MCF 10A (cell line): ENCODE data around the gene GLIS1. TPM values are rescaled to one million over a fixed set of nuclear protein-coding genes. Genes with fewer than 3 reads are reported as not detected.

Experiments used
- BruUV-seq: library from RNA; stranded (reverse); fragments of 400-500 nt; replicated peaks from 2 replicates; lab custom pipeline; 2021; lab: Mats Ljungman, UMichigan
- CTCF ChIA-PET: fragments of 300-600 bp; sonication (Branson Sonifier 250); formaldehyde crosslinking; extraction: SDS; loops from one replicate; lab custom pipeline; 2021; ENCODE audit warnings: antibody characterized with exemption, inconsistent platforms; lab: Yijun Ruan, JAX
- POLR2A ChIA-PET: fragments of 300-600, 350-650 bp; sonication (Branson Sonifier 250); formaldehyde crosslinking; extraction: SDS; loops from one replicate; lab custom pipeline; 2020; ENCODE audit warnings: antibody characterized with exemption, inconsistent platforms; lab: Yijun Ruan, JAX
- DNase-seq: peaks from one replicate; pipeline ENCODE4 v3.0.0-alpha.2; 2018; ENCODE audit not compliant: unreplicated experiment
- H3K27ac Mint-ChIP-seq: one replicate; pipeline ENCODE4 v1.8.0; 2022; ENCODE audit warnings: mild to moderate bottlenecking, low read depth, mixed read lengths; ENCODE audit not compliant: unreplicated experiment
- H3K27me3 Mint-ChIP-seq: one replicate; pipeline ENCODE4 v1.8.0; 2022; ENCODE audit warnings: mixed read lengths; ENCODE audit not compliant: insufficient read depth, unreplicated experiment
- H3K36me3 Mint-ChIP-seq: one replicate; pipeline ENCODE4 v1.8.0; 2022; ENCODE audit warnings: mild to moderate bottlenecking, moderate library complexity, mixed read lengths; ENCODE audit not compliant: insufficient read depth, unreplicated experiment
- H3K4me1 Mint-ChIP-seq: one replicate; pipeline ENCODE4 v1.8.0; 2022; ENCODE audit warnings: mixed read lengths; ENCODE audit not compliant: insufficient read depth, unreplicated experiment
- H3K4me3 Mint-ChIP-seq: one replicate; pipeline ENCODE4 v1.8.0; 2022; ENCODE audit warnings: mild to moderate bottlenecking, moderate library complexity, mixed read lengths; ENCODE audit not compliant: unreplicated experiment
- H3K9me3 Mint-ChIP-seq: one replicate; pipeline ENCODE4 v1.8.0; 2022; ENCODE audit warnings: mixed read lengths; ENCODE audit not compliant: unreplicated experiment
- intact Hi-C: fragments of 100-400 bp; cut with micrococcal nuclease; formaldehyde crosslinking; loops from 2 replicates; pipeline ENCODE4 v1.14.1; 2022
- total RNA-seq: library from RNA; stranded (reverse); gene quantifications from 2 replicates; pipeline ENCODE4 v1.2.3, GENCODE V29; 2022
- TF ChIP-seq, protein P1 (sequence below): fragments of 200-600 bp; IDR thresholded peaks from one replicate; pipeline ENCODE4 v1.8.0; 2022; ENCODE audit warnings: antibody characterized with exemption, mild to moderate bottlenecking; ENCODE audit not compliant: unreplicated experiment

Gene GLIS1
- total RNA-seq, 1 experiment from 2014 or later: 0.93 TPM

- Mint-ChIP-seq H3K4me1 (no peaks in the 10 kb centered on the region), H3K27ac (no peak overlapping the region), H3K27me3 (peaks cover 23% of the 10 kb centered on the region), H3K4me3 (no peak overlapping the region), H3K36me3 (no peaks in the 10 kb centered on the region), H3K9me3 (peaks cover 20% of the 10 kb centered on the region)
- POLR2A ChIA-PET: no interaction called here
- intact Hi-C loops: no loop called here
- no peak for DNase-seq
- no TSS peak for BruUV-seq
- TF ChIP-seq, protein P1, sequence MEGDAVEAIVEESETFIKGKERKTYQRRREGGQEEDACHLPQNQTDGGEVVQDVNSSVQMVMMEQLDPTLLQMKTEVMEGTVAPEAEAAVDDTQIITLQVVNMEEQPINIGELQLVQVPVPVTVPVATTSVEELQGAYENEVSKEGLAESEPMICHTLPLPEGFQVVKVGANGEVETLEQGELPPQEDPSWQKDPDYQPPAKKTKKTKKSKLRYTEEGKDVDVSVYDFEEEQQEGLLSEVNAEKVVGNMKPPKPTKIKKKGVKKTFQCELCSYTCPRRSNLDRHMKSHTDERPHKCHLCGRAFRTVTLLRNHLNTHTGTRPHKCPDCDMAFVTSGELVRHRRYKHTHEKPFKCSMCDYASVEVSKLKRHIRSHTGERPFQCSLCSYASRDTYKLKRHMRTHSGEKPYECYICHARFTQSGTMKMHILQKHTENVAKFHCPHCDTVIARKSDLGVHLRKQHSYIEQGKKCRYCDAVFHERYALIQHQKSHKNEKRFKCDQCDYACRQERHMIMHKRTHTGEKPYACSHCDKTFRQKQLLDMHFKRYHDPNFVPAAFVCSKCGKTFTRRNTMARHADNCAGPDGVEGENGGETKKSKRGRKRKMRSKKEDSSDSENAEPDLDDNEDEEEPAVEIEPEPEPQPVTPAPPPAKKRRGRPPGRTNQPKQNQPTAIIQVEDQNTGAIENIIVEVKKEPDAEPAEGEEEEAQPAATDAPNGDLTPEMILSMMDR: no peak
- CTCF ChIA-PET: interaction anchor here (0.6 kb wide), 1 partner anchor 751 kb away, joined by 4 read pairs; no protein-coding TSS in a partner anchor
These were observed 130.9 kb downstream of the GLIS1 start for GRCh38 chr1:53608071-53608470.

DNA sequence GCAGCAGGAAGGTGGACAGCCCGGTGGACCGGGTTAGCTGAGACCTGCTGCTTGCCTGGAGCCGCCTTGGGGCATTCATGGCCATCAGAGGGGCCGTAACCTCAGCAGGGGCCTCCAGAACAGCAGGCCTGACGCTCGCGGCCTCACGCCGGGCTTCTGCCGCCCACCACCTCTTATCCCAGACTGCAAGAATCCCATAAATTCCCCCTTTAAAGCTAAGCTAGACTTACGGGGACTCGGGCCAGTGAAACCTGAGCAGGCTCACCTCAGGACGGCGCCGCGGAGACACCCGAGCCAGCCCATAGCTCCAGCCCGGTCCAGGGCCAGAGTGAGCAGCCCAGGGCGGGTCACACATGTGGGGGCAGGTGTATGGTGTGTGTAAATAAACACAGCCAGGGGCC, 132.3 kb downstream of the GLIS1 start:
- no peak overlapping the region for H3K27ac Mint-ChIP-seq
- ChIA-PET CTCF (no interaction called here), POLR2A (no interaction called here)
- peaks cover 16% of the 10 kb centered on the region for H3K9me3 Mint-ChIP-seq
- BruUV-seq: no TSS peak
- peaks cover 18% of the 10 kb centered on the region for H3K27me3 Mint-ChIP-seq
- H3K4me3 Mint-ChIP-seq: no peak overlapping the region
- intact Hi-C loops: no loop called here
- TF ChIP-seq, protein P1: no peak
- H3K36me3 Mint-ChIP-seq: no peaks in the 10 kb centered on the region
- no peak for DNase-seq
- no peaks in the 10 kb centered on the region for H3K4me1 Mint-ChIP-seq

DNA sequence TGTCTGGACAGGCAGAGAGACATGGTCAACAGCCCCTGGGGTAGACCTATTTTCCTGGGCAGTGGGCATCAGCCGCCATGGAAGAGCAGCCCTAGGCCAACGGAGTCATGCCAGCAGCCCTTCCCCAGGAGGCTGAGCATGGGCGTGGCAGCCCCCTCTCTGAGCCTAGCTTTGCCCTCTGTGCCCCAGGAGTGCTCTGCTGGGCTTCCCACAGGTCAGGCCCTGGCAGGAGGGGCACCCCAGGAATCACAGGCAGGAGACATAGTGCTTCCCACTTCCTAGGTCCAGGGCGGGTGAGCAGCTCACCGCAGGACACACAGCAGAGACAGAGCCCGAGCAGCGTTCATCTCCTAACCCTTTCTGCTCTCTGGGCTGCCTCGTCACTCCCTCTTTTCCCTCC, 132.8 kb downstream of the GLIS1 start:
- TF ChIP-seq, protein P1: no peak

GRCh38 chr1:53605181-53605580, 133.8 kb downstream of the GLIS1 start:
- ChIA-PET CTCF (no interaction called here), POLR2A (interaction anchor here (0.6 kb wide), 1 partner anchor 22 kb away, joined by 4 read pairs; no protein-coding TSS in a partner anchor)
- Mint-ChIP-seq H3K4me1 (no peaks in the 10 kb centered on the region), H3K27ac (no peak overlapping the region), H3K27me3 (peaks cover 3% of the 10 kb centered on the region), H3K4me3 (no peak overlapping the region), H3K9me3 (peaks cover 1% of the 10 kb centered on the region), H3K36me3 (no peaks in the 10 kb centered on the region)
- no peak for DNase-seq
- intact Hi-C loops: no loop called here
- TF ChIP-seq, protein P1: no peak
- no TSS peak for BruUV-seq

More for the DNA sequence above, 132.8 kb downstream of the GLIS1 start:
- CTCF ChIA-PET: no interaction called here
- Mint-ChIP-seq H3K36me3 (no peaks in the 10 kb centered on the region), H3K9me3 (peaks cover 11% of the 10 kb centered on the region), H3K27ac (no peak overlapping the region), H3K4me3 (no peak overlapping the region), H3K4me1 (no peaks in the 10 kb centered on the region), H3K27me3 (peaks cover 13% of the 10 kb centered on the region)
- no TSS peak for BruUV-seq
- intact Hi-C loops: no loop called here
- POLR2A ChIA-PET: no interaction called here
- no peak for DNase-seq
